SKM-1 treated with dmso at 0.1 percent for 144 hours (cell line): ENCODE measurements around the gene ROBO1.
"Not testable (repeated sequence)": the region's sequence is repeated elsewhere in the genome, so short reads cannot be mapped to it uniquely, and the experiment has no call there.

Experiments
- DNase-seq: peaks from one replicate; lab custom pipeline; 2025; ENCODE audit not compliant: unreplicated experiment; lab: John Stamatoyannopoulos, UW

ROBO1 gene

GRCh38 chr3:79178471-79179180, 589.2 kb downstream of the ROBO1 start:
- DNase-seq: no peak

GRCh38 chr3:79175870-79176269, 591.9 kb downstream of the ROBO1 start:
- no peak for DNase-seq

- not testable (repeated sequence) for DNase-seq
These were observed 594.5 kb downstream of the ROBO1 start for GRCh38 chr3:79173259-79173658.

GRCh38 chr3:79172241-79172640, 595.6 kb downstream of the ROBO1 start:
- no peak for DNase-seq

GRCh38 chr3:79170021-79170420, 597.8 kb downstream of the ROBO1 start:
- no peak for DNase-seq

GRCh38 chr3:79167651-79168416, 600.0 kb downstream of the ROBO1 start:
- DNase-seq: no peak

GRCh38 chr3:79162653-79163052, 605.1 kb downstream of the ROBO1 start:
- DNase-seq: no peak

- DNase-seq: no peak
These were observed 605.9 kb downstream of the ROBO1 start for GRCh38 chr3:79161941-79162340.

- no peak for DNase-seq
These were observed 607.4 kb downstream of the ROBO1 start for GRCh38 chr3:79160421-79160820.

GRCh38 chr3:79159736-79160135, 608.1 kb downstream of the ROBO1 start:
- DNase-seq: no peak

GRCh38 chr3:79157191-79157590, 610.6 kb downstream of the ROBO1 start:
- DNase-seq: no peak

GRCh38 chr3:79154865-79155264, 612.9 kb downstream of the ROBO1 start:
- DNase-seq: no peak

- DNase-seq: no peak
These were observed 619.0 kb downstream of the ROBO1 start for GRCh38 chr3:79148786-79149185.

- no peak for DNase-seq
These were observed 621.8 kb downstream of the ROBO1 start for GRCh38 chr3:79146024-79146423.

- no peak for DNase-seq
These were observed 627.1 kb downstream of the ROBO1 start for GRCh38 chr3:79140708-79141107.

GRCh38 chr3:79139395-79140068, 628.3 kb downstream of the ROBO1 start:
- DNase-seq: no peak

GRCh38 chr3:79125313-79125984, 642.3 kb downstream of the ROBO1 start:
- DNase-seq: no peak

GRCh38 chr3:79115458-79115857, 652.3 kb downstream of the ROBO1 start:
- no peak for DNase-seq

- DNase-seq: no peak
These were observed 653.9 kb downstream of the ROBO1 start for GRCh38 chr3:79113876-79114275.

GRCh38 chr3:79111375-79112052, 656.3 kb downstream of the ROBO1 start:
- DNase-seq: no peak

GRCh38 chr3:79109754-79110153, 658.0 kb downstream of the ROBO1 start:
- no peak for DNase-seq
